Measurements from ENCODE around the gene C1orf74. TPM values are rescaled to one million over a fixed set of nuclear protein-coding genes. Genes with fewer than 3 reads are reported as not detected.
A peak's percentile ranks its signal among the peaks of the same experiment; 100 is the strongest.

C1orf74 gene
- total RNA-seq, 1 donor from 2014 or later, result 4.8 TPM

DNA sequence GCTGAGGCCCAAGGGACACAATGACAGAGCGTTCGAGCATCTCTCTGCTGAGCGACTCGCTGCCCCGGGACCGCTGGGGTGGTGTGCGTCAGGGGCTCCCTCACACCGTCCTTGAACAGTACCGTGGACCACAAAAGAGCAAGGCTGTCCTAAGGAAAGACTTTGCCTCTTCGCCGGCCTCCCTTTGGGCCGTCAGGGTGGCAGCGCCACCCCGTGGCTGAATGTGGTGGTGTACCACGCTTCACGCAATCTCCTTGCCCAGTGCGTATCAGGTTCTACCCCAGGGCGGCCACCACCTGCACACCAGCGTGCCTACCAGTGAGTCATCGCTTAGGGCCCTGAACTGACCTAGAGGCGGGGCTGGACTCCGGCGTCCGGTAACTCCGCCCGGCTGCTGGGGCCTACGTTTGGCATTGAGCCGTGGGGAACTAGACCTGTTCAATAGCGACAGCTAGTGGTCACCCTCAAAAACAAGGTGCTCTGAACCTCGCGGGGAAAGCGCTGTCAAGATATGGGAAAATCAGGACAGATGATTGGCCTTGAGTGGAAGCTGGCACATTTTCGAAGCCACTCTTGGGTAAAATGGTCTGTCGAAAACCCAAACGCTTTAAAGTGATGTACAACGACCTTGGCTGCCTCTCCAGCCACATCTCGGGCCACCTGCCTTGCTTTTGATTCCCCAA is 36.6 kb downstream of the C1orf74 start:
- DNase-seq (ENCODE audit: low spot score), result peak; percentile 90

GRCh38 chr1:209746451-209747165 is 37.8 kb downstream of the C1orf74 start:
- no peak for DNase-seq (ENCODE audit: low spot score)

DNA sequence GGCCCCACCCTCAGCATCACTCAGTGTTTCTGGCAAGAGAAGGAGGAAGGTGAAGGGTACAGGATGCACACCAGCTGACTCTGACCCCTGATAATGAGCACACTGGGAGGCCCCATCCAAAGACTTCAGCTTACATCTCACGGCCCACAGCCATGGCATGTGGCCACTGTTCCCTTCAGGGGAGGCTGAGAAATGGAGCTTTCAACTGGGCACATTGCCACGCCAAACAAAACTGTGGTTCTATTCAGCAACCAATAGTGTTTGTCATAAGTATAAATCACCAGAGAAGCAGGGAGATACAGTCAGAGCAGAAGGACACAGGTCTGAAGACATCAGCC is 41.2 kb downstream of the C1orf74 start:
- DNase-seq (ENCODE audit: low spot score), result no peak

GRCh38 chr1:209742409-209743144 is 41.8 kb downstream of the C1orf74 start:
- DNase-seq (ENCODE audit: low spot score), result peak; percentile 42

DNA sequence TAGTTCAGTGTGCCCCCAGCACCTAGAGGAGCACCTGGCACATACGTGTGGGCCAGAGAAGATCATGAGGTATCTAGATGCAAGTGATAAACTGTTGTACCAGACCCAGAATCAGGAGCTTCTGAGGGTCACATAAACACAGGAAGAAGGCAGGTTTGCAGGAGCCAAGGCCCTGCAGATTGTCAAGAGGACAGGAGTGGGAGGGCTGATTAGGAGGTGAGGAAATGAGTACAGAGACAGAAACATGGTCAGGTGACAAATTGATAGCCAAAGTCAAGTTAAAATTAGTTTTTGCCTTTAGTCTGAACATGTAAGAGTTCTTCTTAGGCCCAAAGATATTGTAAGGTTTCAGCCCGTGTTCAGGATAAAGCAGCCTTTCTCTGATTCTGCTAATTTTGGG is 42.5 kb downstream of the C1orf74 start:
- DNase-seq (ENCODE audit: low spot score), result no peak

GRCh38 chr1:209741193-209741592 is 43.2 kb downstream of the C1orf74 start:
- no peak for DNase-seq (ENCODE audit: low spot score)

- no peak for DNase-seq (ENCODE audit: low spot score)
These were observed 46.1 kb downstream of the C1orf74 start for GRCh38 chr1:209738270-209738669.

GRCh38 chr1:209737118-209737505 is 47.2 kb downstream of the C1orf74 start:
- DNase-seq (ENCODE audit: low spot score), result no peak

- no peak for DNase-seq (ENCODE audit: low spot score)
These were observed 47.8 kb downstream of the C1orf74 start for GRCh38 chr1:209736490-209737117.

DNA sequence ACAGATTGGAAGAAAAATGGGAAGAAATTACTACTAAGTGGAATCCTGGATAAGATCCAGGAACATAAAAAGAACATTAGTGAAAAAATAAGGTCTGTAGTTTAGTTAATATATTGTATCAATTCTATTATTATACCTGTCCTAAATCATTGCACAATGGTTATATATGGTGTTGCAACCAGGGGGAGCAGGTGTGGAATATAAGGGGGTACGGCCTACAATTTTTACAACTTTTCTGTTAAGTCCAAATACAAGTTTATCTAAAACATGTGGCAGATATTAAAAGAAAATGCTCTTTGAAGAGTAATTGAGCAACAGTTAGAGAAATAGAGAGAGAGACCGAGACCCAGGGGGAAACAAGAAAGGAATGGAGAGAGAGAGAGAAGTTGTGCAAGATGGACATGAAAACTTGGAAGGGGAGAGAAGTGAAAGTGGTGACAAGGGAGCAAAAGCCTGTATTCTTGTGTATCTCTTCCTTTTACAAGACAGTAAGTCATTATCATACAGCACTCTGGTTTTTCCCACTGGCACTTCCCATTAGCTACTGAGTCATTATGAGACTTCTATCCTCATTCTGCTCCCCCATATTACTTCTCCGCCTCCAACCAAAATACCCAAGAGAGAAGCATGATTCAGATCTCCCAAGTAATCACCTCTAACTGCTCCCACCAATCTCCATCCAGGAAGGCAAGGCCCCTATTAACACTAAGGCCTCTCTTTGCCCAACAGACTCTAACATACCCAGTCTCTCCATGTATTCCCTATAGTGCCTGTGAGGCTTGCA is 50.8 kb downstream of the C1orf74 start:
- no peak for DNase-seq (ENCODE audit: low spot score)

GRCh38 chr1:209732725-209733124 is 51.6 kb downstream of the C1orf74 start:
- DNase-seq (ENCODE audit: low spot score), result no peak

- DNase-seq (ENCODE audit: low spot score), result no peak
These were observed 54.9 kb downstream of the C1orf74 start for GRCh38 chr1:209729436-209729835.

Other genes with a start within 250 kb of the C1orf74 start
- not detected for gene CAMK1G, start 200.8 kb downstream of the C1orf74 start, total RNA-seq (ENCODE audit: insufficient read depth, low replicate concordance)
- 16.1 TPM for gene LAMB3, start 132.1 kb downstream of the C1orf74 start, total RNA-seq (ENCODE audit: insufficient read depth, low replicate concordance)
- gene G0S2, start 109.1 kb downstream of the C1orf74 start, total RNA-seq (ENCODE audit: insufficient read depth, low replicate concordance), result 11.1 TPM
- 3.1 TPM for gene HSD11B1, start 79.7 kb downstream of the C1orf74 start, total RNA-seq (ENCODE audit: insufficient read depth, low replicate concordance)
- 6.7 TPM for gene TRAF3IP3, start 28.5 kb downstream of the C1orf74 start, total RNA-seq (ENCODE audit: insufficient read depth, low replicate concordance)
- 40.0 TPM for gene IRF6, start 21.6 kb upstream of the C1orf74 start, total RNA-seq (ENCODE audit: insufficient read depth, low replicate concordance)
- 11.8 TPM for gene UTP25, start 43.4 kb upstream of the C1orf74 start, total RNA-seq (ENCODE audit: insufficient read depth, low replicate concordance)
- 3.9 TPM for gene SYT14, start 153.7 kb upstream of the C1orf74 start, total RNA-seq (ENCODE audit: insufficient read depth, low replicate concordance)

All from umbilical cord (tissue), 2 donors.